ENCODE data around the gene HNRNPR. TPM values are rescaled to one million over a fixed set of nuclear protein-coding genes. Genes with fewer than 3 reads are reported as not detected.

The HNRNPR gene
- total RNA-seq, 1 donor from 2014 or later, result 164 TPM

Other genes starting within 250 kb of the HNRNPR start
- 48.3 TPM for gene LUZP1, start 175.4 kb downstream of the HNRNPR start, total RNA-seq
- gene HTR1D, start 126.8 kb downstream of the HNRNPR start, total RNA-seq, result 0.91 TPM
- 40.2 TPM for gene ZNF436, start 25.6 kb upstream of the HNRNPR start, total RNA-seq
- 50.2 TPM for gene TCEA3, start 80.5 kb upstream of the HNRNPR start, total RNA-seq
- gene ASAP3, start 139.9 kb upstream of the HNRNPR start, total RNA-seq, result 44.4 TPM
- 0.52 TPM for gene E2F2, start 186.9 kb upstream of the HNRNPR start, total RNA-seq
- 81.0 TPM for gene ID3, start 215.2 kb upstream of the HNRNPR start, total RNA-seq

All from ureter (tissue), 1 donor.